MG63 (cell line): ENCODE results near the gene WHAMM. TPM values are rescaled to one million over a fixed set of nuclear protein-coding genes. Genes with fewer than 3 reads are reported as not detected.

ENCODE experiments used
- DNase-seq: peaks from one replicate; pipeline ENCODE4 v3.0.0-alpha.2; 2020
- H3K27me3 ChIP-seq: fragments of 250-450 bp; sonication (Bioruptor Pico); 2 replicates; pipeline ENCODE4 v1.5.1; 2020; ENCODE audit warnings: mild to moderate bottlenecking, moderate library complexity
- H3K36me3 ChIP-seq: fragments of 250-450 bp; sonication (Bioruptor Pico); 2 replicates; pipeline ENCODE4 v1.5.1; 2020; ENCODE audit warnings: mild to moderate bottlenecking, moderate library complexity
- H3K4me3 ChIP-seq: fragments of 250-450 bp; sonication (Bioruptor Pico); 2 replicates; pipeline ENCODE4 v1.5.1; 2020; ENCODE audit warnings: mild to moderate bottlenecking, moderate library complexity
- H3K9me3 ChIP-seq: fragments of 250-450 bp; sonication (Bioruptor Pico); 2 replicates; pipeline ENCODE4 v1.5.1; 2020; ENCODE audit warnings: mild to moderate bottlenecking, moderate library complexity
- total RNA-seq: library from RNA; depleted of rRNA; stranded (reverse); fragments of >200 nt; shearing (Covaris generic); gene quantifications from 2 replicates; pipeline ENCODE4 v1.2.3, GENCODE V29; 2014; ENCODE audit warnings: low replicate concordance; rRNA removed

Gene WHAMM
- total RNA-seq, 1 experiment from 2014 or later, result 3.6 TPM

DNA sequence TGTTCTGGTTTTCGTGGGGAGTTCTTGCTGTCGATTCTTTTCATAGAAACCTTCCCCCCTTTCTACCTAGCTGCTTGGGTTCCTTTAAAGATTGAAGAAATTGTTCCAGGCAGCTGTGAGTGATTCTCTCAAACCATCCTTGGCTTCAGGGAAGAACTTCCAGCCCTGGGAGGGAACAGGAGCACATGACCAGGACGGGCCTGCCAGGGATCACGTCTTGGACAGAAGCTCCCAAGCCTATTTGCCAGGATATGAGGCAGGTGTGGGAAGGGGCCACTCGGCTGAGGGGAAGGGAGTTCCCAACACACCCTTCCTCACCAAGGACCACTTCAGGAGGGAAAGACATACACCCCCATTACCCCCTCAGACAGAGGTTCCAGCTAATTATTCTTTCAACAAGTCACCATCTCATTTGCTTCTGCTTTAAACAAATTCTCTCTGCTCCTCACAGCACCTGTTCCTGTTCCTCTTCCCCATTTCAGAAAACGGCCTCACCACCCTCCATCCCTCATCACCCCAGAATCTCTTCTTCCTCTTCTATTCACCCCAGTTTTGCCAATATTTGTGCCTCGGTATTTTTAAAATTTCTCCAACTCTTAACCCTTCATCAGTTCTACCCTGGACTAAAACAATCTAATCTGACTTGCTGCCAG lies 62.5 kb downstream of the WHAMM start:
- DNase-seq, result no peak
- H3K4me3 ChIP-seq, result no peak overlapping the region
- H3K36me3 ChIP-seq, result no peaks in the 10 kb centered on the region
- no peaks in the 10 kb centered on the region for H3K27me3 ChIP-seq
- no peaks in the 10 kb centered on the region for H3K9me3 ChIP-seq

- Histone ChIP-seq H3K27me3 (no peaks in the 10 kb centered on the region), H3K9me3 (no peaks in the 10 kb centered on the region), H3K36me3 (no peaks in the 10 kb centered on the region), H3K4me3 (no peak overlapping the region)
- no peak for DNase-seq
Observed at GRCh38 chr15:82873000-82873680, 63.7 kb downstream of the WHAMM start.

- Histone ChIP-seq H3K36me3 (no peaks in the 10 kb centered on the region), H3K4me3 (no peak overlapping the region), H3K9me3 (no peaks in the 10 kb centered on the region), H3K27me3 (no peaks in the 10 kb centered on the region)
- no peak for DNase-seq
Observed at GRCh38 chr15:82874267-82874666, 64.8 kb downstream of the WHAMM start.

GRCh38 chr15:82874961-82875360 lies 65.5 kb downstream of the WHAMM start:
- H3K27me3 ChIP-seq, result no peaks in the 10 kb centered on the region
- DNase-seq, result no peak
- H3K4me3 ChIP-seq, result no peak overlapping the region
- H3K36me3 ChIP-seq, result no peaks in the 10 kb centered on the region
- H3K9me3 ChIP-seq, result no peaks in the 10 kb centered on the region

- peak; percentile 78 for DNase-seq
- H3K4me3 ChIP-seq, result no peak overlapping the region
Observed at GRCh38 chr15:82875411-82876003, 66.1 kb downstream of the WHAMM start.

DNA sequence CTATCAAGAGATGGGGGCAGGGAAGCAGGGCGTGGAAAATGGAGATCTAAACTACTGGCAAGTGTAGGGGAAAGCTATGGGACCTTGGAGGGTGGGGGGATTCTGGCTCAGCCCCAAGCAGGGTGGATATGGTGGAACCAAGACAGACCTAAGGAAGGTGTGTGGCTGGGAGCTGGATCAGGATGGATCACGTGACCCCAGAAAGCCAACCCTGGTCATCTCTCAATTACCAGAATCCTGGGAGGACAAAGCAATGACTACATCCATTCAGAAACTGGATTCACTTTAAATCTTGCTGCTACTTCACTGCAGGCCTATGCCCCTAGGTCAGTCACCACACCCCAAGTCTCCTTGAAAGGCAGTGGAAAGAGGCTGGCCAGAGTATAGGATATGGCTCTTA lies 68.4 kb downstream of the WHAMM start:
- H3K36me3 ChIP-seq, result no peaks in the 10 kb centered on the region
- H3K27me3 ChIP-seq, result no peaks in the 10 kb centered on the region
- no peak for DNase-seq
- no peaks in the 10 kb centered on the region for H3K9me3 ChIP-seq
- no peak overlapping the region for H3K4me3 ChIP-seq

More at GRCh38 chr15:82875411-82876003, 66.1 kb downstream of the WHAMM start:
- Histone ChIP-seq H3K27me3 (no peaks in the 10 kb centered on the region), H3K36me3 (no peaks in the 10 kb centered on the region), H3K9me3 (no peaks in the 10 kb centered on the region)

DNA sequence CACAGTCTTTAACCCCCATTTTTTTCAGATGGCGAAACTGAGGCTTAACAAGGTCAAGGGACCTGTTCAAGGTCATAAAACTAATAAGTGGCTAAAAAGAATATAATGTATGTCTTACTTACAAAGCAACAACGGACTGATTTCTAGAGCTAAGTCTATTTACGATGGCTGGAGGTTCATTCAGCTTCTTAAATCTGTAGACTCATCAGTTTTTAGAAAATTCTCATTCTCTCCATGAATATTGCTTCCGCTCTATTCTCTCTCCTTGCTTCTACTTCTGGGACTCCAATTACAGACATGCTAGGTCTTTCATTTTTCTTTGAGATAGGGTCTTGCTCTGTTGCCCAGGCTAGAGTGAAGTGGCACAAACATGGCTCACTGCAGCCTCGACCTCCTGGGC lies 68.9 kb downstream of the WHAMM start:
- Histone ChIP-seq H3K9me3 (no peaks in the 10 kb centered on the region), H3K27me3 (no peaks in the 10 kb centered on the region), H3K4me3 (no peak overlapping the region), H3K36me3 (no peaks in the 10 kb centered on the region)
- no peak for DNase-seq

GRCh38 chr15:82880704-82881103 lies 71.3 kb downstream of the WHAMM start:
- Histone ChIP-seq H3K27me3 (no peaks in the 10 kb centered on the region), H3K4me3 (no peak overlapping the region), H3K36me3 (no peaks in the 10 kb centered on the region), H3K9me3 (no peaks in the 10 kb centered on the region)
- DNase-seq, result no peak

GRCh38 chr15:82881747-82882146 lies 72.3 kb downstream of the WHAMM start:
- no peak overlapping the region for H3K4me3 ChIP-seq
- DNase-seq, result no peak
- no peaks in the 10 kb centered on the region for H3K9me3 ChIP-seq
- H3K36me3 ChIP-seq, result no peaks in the 10 kb centered on the region
- no peaks in the 10 kb centered on the region for H3K27me3 ChIP-seq

DNA sequence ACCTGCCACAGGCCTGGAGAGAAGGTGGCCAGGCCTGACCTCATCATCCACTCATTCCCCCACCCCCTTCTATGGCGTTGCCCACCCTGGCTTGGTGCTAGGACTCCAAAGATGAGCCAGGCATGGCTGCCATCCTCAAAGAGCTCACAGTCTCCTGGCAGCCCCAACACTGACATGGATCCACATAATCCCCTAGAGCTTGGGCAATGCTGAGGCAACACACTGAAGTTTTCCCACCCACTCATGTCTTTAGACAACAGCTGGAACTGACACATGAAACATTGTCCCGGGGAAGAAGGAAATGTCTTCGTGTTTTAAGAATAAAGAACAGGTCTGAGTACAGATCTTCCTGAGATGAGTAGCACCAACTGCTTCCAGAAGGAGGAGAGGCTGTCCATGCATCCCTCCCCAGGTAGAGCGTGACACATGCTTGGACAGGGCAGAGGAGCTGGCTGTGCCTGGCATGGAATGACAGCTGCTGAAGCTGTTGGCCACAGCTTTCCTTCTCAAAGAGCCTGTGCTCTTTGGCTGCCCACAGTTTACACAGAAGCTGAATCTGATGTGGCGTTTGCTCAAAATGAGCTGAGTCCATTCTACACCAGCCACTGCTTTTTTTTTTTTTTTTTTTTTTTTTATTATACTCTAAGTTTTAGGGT lies 73.0 kb downstream of the WHAMM start:
- DNase-seq, result no peak
- no peaks in the 10 kb centered on the region for H3K36me3 ChIP-seq
- no peaks in the 10 kb centered on the region for H3K27me3 ChIP-seq
- no peaks in the 10 kb centered on the region for H3K9me3 ChIP-seq
- H3K4me3 ChIP-seq, result no peak overlapping the region

Other genes with a start within 250 kb of the WHAMM start
- 14.1 and 32.7 TPM in 2 replicates for gene CPEB1, start 162.3 kb upstream of the WHAMM start, total RNA-seq
- 0.03 TPM in 1 of 2 replicates, not detected in the other for gene AP3B2, start 99.8 kb upstream of the WHAMM start, total RNA-seq
- gene FSD2, start 3.6 kb upstream of the WHAMM start, total RNA-seq, result not detected in 2 replicates
- gene HOMER2, start 143.1 kb downstream of the WHAMM start, total RNA-seq, result 19.6 and 19.7 TPM in 2 replicates
- 25.1 and 28.5 TPM in 2 replicates for gene RAMAC, start 176.6 kb downstream of the WHAMM start, total RNA-seq
- gene C15orf40, start 202.0 kb downstream of the WHAMM start, total RNA-seq, result 7.9 and 41.4 TPM in 2 replicates